GM12874 (cell line): Measurements from ENCODE around the gene RNF113B.

Experiments used
- TF ChIP-seq, protein P1 (sequence below): IDR thresholded peaks from 2 replicates; pipeline ENCODE4 v1.5.1; 2011; ENCODE audit warnings: low read depth, mild to moderate bottlenecking, control low read depth, low read length, moderate library complexity; ENCODE audit not compliant: insufficient read depth

The RNF113B gene

GRCh38 chr13:98203646-98204326 lies 26.7 kb upstream of the RNF113B start:
- TF ChIP-seq, protein P1, sequence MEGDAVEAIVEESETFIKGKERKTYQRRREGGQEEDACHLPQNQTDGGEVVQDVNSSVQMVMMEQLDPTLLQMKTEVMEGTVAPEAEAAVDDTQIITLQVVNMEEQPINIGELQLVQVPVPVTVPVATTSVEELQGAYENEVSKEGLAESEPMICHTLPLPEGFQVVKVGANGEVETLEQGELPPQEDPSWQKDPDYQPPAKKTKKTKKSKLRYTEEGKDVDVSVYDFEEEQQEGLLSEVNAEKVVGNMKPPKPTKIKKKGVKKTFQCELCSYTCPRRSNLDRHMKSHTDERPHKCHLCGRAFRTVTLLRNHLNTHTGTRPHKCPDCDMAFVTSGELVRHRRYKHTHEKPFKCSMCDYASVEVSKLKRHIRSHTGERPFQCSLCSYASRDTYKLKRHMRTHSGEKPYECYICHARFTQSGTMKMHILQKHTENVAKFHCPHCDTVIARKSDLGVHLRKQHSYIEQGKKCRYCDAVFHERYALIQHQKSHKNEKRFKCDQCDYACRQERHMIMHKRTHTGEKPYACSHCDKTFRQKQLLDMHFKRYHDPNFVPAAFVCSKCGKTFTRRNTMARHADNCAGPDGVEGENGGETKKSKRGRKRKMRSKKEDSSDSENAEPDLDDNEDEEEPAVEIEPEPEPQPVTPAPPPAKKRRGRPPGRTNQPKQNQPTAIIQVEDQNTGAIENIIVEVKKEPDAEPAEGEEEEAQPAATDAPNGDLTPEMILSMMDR = no peak

DNA sequence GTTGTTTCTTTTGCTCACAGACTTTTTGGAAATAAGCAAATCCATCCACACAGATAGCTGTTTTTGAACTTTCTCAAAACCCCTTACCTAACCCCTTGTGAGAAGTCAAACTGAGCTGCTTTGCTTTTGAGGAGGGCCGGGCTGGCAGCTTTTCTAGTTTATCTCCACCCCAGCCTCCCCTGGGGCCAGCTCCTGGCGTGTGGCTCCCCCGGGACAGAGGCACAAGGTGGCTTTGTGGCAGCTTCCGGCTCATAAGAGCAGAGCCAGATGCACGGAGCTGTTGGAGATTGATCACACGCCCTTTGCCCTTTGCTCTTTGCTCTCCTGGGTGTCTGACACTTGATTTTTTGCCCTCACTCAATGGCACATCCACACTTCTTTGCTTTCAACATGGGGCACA lies 24.9 kb upstream of the RNF113B start:
- TF ChIP-seq, protein P1 = no peak

DNA sequence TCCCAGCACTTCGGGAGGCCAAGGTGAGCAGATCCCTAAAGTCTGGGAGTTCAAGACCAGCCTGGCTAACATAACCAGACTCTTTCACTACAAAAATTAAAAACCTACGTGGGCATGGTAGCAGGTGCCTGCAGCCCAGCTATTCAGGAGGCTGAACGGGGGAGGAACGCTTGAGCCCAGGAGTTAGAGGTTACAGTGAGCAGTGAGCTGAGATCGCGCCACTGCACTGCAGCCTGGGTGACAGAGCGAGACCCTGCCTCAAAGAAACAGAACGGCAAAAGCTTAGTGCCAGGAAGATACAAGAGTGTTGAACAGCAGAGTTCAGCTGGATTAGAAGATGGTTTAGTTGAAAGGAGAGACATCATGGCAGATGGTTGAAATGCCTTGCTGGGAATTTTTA lies 24.1 kb upstream of the RNF113B start:
- TF ChIP-seq, protein P1 = no peak

- TF ChIP-seq, protein P1 = no peak
Observed at GRCh38 chr13:98200211-98200878, 23.3 kb upstream of the RNF113B start.

DNA sequence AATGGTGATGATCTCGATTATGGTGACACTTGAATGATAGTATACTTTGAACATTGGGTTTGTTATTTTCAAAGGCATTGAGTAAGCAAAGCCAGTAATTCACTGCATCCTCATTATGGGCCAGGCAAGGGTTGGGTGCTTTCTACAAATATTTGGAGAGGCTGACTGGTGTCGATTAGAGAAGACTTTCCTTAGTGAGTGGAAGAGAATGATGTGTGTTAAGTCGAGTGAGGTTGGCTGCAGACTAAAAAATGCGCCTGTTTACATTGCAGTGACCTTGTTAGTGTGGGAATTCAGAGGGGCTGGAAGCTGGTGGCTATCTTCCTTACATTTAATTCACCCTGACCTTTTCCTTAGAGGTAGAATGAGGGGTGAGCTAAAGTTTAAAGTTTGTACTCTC lies 22.4 kb upstream of the RNF113B start:
- TF ChIP-seq, protein P1 = no peak

DNA sequence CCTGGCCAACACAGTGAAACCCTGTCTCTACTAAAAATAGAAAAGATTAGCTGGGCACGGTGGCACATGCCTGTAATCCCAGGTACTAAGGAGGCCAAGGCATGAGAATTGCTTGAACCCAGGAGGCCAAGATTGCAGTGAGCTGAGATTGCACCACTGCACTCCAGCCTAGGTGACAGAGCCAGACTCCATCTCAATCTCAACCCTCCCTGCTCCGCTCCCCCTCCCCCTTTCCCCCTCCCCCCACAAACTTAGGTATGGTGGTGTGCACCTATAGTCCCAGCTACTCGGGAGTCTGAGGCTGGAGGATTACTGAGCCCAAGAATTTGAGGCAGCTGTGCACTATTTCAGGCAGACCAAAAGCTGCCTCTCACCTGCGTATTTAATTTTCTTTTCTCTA lies 21.6 kb upstream of the RNF113B start:
- TF ChIP-seq, protein P1 = no peak

- TF ChIP-seq, protein P1 = no peak
Observed at GRCh38 chr13:98195054-98195791, 18.2 kb upstream of the RNF113B start.
